Dedifferentiated amniotic fluid mesenchymal stem cell (primary cell): ENCODE measurements around the gene PSIP1.
"Not testable (repeated sequence)": the region's sequence is repeated elsewhere in the genome, so short reads cannot be mapped to it uniquely, and the experiment has no call there.

Experiments used
- DNase-seq: peaks from one replicate; pipeline ENCODE4 v3.0.0-alpha.2; 2016; ENCODE audit errors: extremely low spot score

PSIP1 gene

GRCh38 chr9:15510789-15511575 lies at the start of gene PSIP1:
PSIP1 (minus strand) TSS chr9:15510970; CDS start chr9:15510188, 782 bp downstream.
- DNase-seq: peak; percentile 68

GRCh38 chr9:15553528-15553898 lies 42.7 kb upstream of the PSIP1 start:
- no peak for DNase-seq

- DNase-seq: peak; percentile 95
These were observed 42.1 kb upstream of the PSIP1 start, which contains the start of gene CCDC171 for GRCh38 chr9:15552636-15553527. CCDC171 (plus strand) TSS chr9:15553043; CDS start chr9:15564089, 11,046 bp downstream.

GRCh38 chr9:15549611-15550010 lies 38.8 kb upstream of the PSIP1 start:
- no peak for DNase-seq

- no peak for DNase-seq
These were observed 32.5 kb upstream of the PSIP1 start for GRCh38 chr9:15543047-15543813.

- no peak for DNase-seq
These were observed 31.9 kb upstream of the PSIP1 start for GRCh38 chr9:15542624-15543023.

GRCh38 chr9:15541872-15542271 lies 31.1 kb upstream of the PSIP1 start:
- DNase-seq: no peak

GRCh38 chr9:15531380-15531779 lies 20.6 kb upstream of the PSIP1 start:
- no peak for DNase-seq

GRCh38 chr9:15529566-15530324 lies 19.0 kb upstream of the PSIP1 start:
- no peak for DNase-seq

GRCh38 chr9:15527035-15527434 lies 16.3 kb upstream of the PSIP1 start:
- not testable (repeated sequence) for DNase-seq

- DNase-seq: no peak
These were observed 15.2 kb upstream of the PSIP1 start for GRCh38 chr9:15525958-15526357.

- no peak for DNase-seq
These were observed 14.2 kb upstream of the PSIP1 start for GRCh38 chr9:15524845-15525455.

GRCh38 chr9:15522130-15522755 lies 11.5 kb upstream of the PSIP1 start:
- DNase-seq: no peak

- no peak for DNase-seq
These were observed 10.5 kb upstream of the PSIP1 start for GRCh38 chr9:15521254-15521653.

GRCh38 chr9:15519831-15520230 lies 9.1 kb upstream of the PSIP1 start:
- DNase-seq: no peak

- no peak for DNase-seq
These were observed 2.6 kb upstream of the PSIP1 start for GRCh38 chr9:15513335-15513734.

- DNase-seq: no peak
These were observed 2.1 kb upstream of the PSIP1 start for GRCh38 chr9:15512889-15513288.

GRCh38 chr9:15512204-15512603 lies 1.4 kb upstream of the PSIP1 start:
- DNase-seq: no peak

GRCh38 chr9:15509931-15510788 lies 610 bp downstream of the PSIP1 start:
- no peak for DNase-seq
